ENCODE measurements around the gene CGB7. TPM values are rescaled to one million over a fixed set of nuclear protein-coding genes. Genes with fewer than 3 reads are reported as not detected.
"Not testable (repeated sequence)": the region's sequence is repeated elsewhere in the genome, so short reads cannot be mapped to it uniquely, and the experiment has no call there.

Gene CGB7
- total RNA-seq, 1 donor from 2014 or later: 0.13 TPM

GRCh38 chr19:49073514-49074378 lies 16.2 kb upstream of the CGB7 start:
- no peak for DNase-seq (ENCODE audit: low read depth in 2 of 2)

GRCh38 chr19:49071860-49072547 lies 14.5 kb upstream of the CGB7 start:
- no peak for DNase-seq (ENCODE audit: low read depth in 2 of 2)

- DNase-seq (ENCODE audit: low read depth in 2 of 2): no peak
These were observed 12.9 kb upstream of the CGB7 start for GRCh38 chr19:49070416-49070815.

GRCh38 chr19:49069026-49069425 lies 11.5 kb upstream of the CGB7 start:
- no peak for DNase-seq (ENCODE audit: low read depth in 2 of 2)

GRCh38 chr19:49067554-49067953 lies 10.0 kb upstream of the CGB7 start:
- no peak for DNase-seq (ENCODE audit: low read depth in 2 of 2)

GRCh38 chr19:49065905-49066512 lies 8.5 kb upstream of the CGB7 start:
- no peak for DNase-seq (ENCODE audit: low read depth in 2 of 2)

- DNase-seq (ENCODE audit: low read depth in 2 of 2): no peak
These were observed 7.4 kb upstream of the CGB7 start, which contains the start of gene NTF4 for GRCh38 chr19:49064768-49065611. NTF4 (minus strand) TSS chr19:49064818; CDS start chr19:49061997, 2,821 bp downstream.

- DNase-seq (ENCODE audit: low read depth in 2 of 2): no peak
These were observed 6.6 kb upstream of the CGB7 start for GRCh38 chr19:49064029-49064629.

GRCh38 chr19:49061445-49061844 lies 3.9 kb upstream of the CGB7 start:
- DNase-seq (ENCODE audit: low read depth in 2 of 2): no peak

- no peak for DNase-seq (ENCODE audit: low read depth in 2 of 2)
These were observed 3.5 kb upstream of the CGB7 start for GRCh38 chr19:49061000-49061399.

GRCh38 chr19:49059053-49059452 lies 1.5 kb upstream of the CGB7 start:
- no peak for DNase-seq (ENCODE audit: low read depth in 2 of 2)

GRCh38 chr19:49058562-49058961 lies 1.0 kb upstream of the CGB7 start:
- no peak for DNase-seq (ENCODE audit: low read depth in 2 of 2)

GRCh38 chr19:49056902-49057596 lies 500 bp downstream of the CGB7 start:
- not testable (repeated sequence) for DNase-seq (ENCODE audit: low read depth in 2 of 2)

GRCh38 chr19:49056101-49056901 lies 1.2 kb downstream of the CGB7 start:
- DNase-seq (ENCODE audit: low read depth in 2 of 2): peak in 1 of 2 donors; percentile 56

- DNase-seq (ENCODE audit: low read depth in 2 of 2): not testable (repeated sequence)
These were observed 7.0 kb downstream of the CGB7 start for GRCh38 chr19:49050376-49051033.

- DNase-seq (ENCODE audit: low read depth in 2 of 2): not testable (repeated sequence)
These were observed 7.7 kb downstream of the CGB7 start for GRCh38 chr19:49049834-49050233.

- not testable (repeated sequence) for DNase-seq (ENCODE audit: low read depth in 2 of 2)
These were observed 8.5 kb downstream of the CGB7 start, which contains the start of gene CGB8 for GRCh38 chr19:49049011-49049410. CGB8 (minus strand) TSS chr19:49049111; CDS start chr19:49048739, 372 bp downstream.

GRCh38 chr19:49043548-49043947 lies 14.0 kb downstream of the CGB7 start, which contains the start of gene CGB5:
CGB5 (plus strand) TSS chr19:49043848; CDS start chr19:49044210, 362 bp downstream.
- DNase-seq (ENCODE audit: low read depth in 2 of 2): not testable (repeated sequence)

- not testable (repeated sequence) for DNase-seq (ENCODE audit: low read depth in 2 of 2)
These were observed 14.9 kb downstream of the CGB7 start for GRCh38 chr19:49042666-49043065.

All from dermis microvascular lymphatic vessel endothelial cell (primary cell).